SU-DHL-6 (cell line): ENCODE measurements around the gene IRF7.

ENCODE experiments used
- H2AFZ ChIP-seq: fragments of 200-600 bp; sonication (generic); 2 replicates; pipeline ENCODE4 v1.6.1; 2014; ENCODE audit warnings: low read depth, mild to moderate bottlenecking, moderate library complexity, mixed read lengths, antibody characterized with exemption, low read length; ENCODE audit not compliant: severe bottlenecking
- H3F3A ChIP-seq: fragments of 200-600 bp; shearing (Covaris generic); 2 replicates; pipeline ENCODE4 v1.6.0; 2016; ENCODE audit warnings: antibody characterized with exemption, mild to moderate bottlenecking; ENCODE audit not compliant: insufficient read depth
- H3K27ac ChIP-seq: fragments of 200-600 bp; sonication (generic); 2 replicates; pipeline ENCODE4 v1.5.1; 2016; ENCODE audit warnings: low read depth, mild to moderate bottlenecking, low read length, moderate library complexity, mixed read lengths
- H3K27me3 ChIP-seq: fragments of 200-600 bp; sonication (generic), shearing (Covaris generic); 2 replicates; pipeline ENCODE4 v1.6.0; 2014; ENCODE audit warnings: mild to moderate bottlenecking, low read length
- H3K36me3 ChIP-seq: fragments of 200-600 bp; sonication (generic); 2 replicates; pipeline ENCODE4 v1.6.1; 2014; ENCODE audit warnings: mild to moderate bottlenecking, low read length, mixed read lengths
- H3K4me2 ChIP-seq: fragments of 300-600, 200-600 bp; shearing (Covaris generic), sonication (generic); 2 replicates; pipeline ENCODE4 v1.6.0; 2014; ENCODE audit warnings: low read length, low read depth, mild to moderate bottlenecking; ENCODE audit not compliant: poor library complexity, severe bottlenecking
- H3K4me3 ChIP-seq: fragments of 200-600 bp; sonication (generic); 2 replicates; pipeline ENCODE4 v1.5.1; 2014; ENCODE audit warnings: antibody characterized with exemption, low read length, mild to moderate bottlenecking, mixed read lengths; ENCODE audit not compliant: insufficient read depth, poor library complexity, severe bottlenecking
- H3K79me2 ChIP-seq: fragments of 200-600 bp; sonication (generic); 2 replicates; pipeline ENCODE4 v1.6.1; 2014; ENCODE audit warnings: mild to moderate bottlenecking, low read length, moderate library complexity; ENCODE audit not compliant: insufficient read depth
- H3K9ac ChIP-seq: fragments of 200-600 bp; sonication (generic); 2 replicates; pipeline ENCODE4 v1.7.0; 2014; ENCODE audit warnings: mild to moderate bottlenecking, low read length
- H3K9me2 ChIP-seq: fragments of 200-600 bp; sonication (generic); replicated peaks from 2 replicates; pipeline ENCODE4 v1.6.1; 2014; ENCODE audit warnings: low read length; ENCODE audit not compliant: insufficient read depth
- H3K9me3 ChIP-seq: fragments of 200-600 bp; sonication (generic); 2 replicates; pipeline ENCODE4 v1.6.1; 2014; ENCODE audit warnings: low read length, mixed read lengths; ENCODE audit not compliant: insufficient read depth
- H4K20me1 ChIP-seq: fragments of 200-600 bp; sonication (generic); 2 replicates; pipeline ENCODE4 v1.6.1; 2014; ENCODE audit warnings: low read depth, mild to moderate bottlenecking, antibody characterized with exemption, low read length, moderate library complexity, mixed read lengths
- CTCF ChIP-seq: fragments of 200-600 bp; sonication (generic); IDR thresholded peaks from one replicate; pipeline ENCODE4 v1.5.1; 2017; ENCODE audit warnings: antibody characterized with exemption, mild to moderate bottlenecking, low read length, moderate library complexity; ENCODE audit not compliant: insufficient read depth, poor library complexity, severe bottlenecking
- EZH2phosphoT487 ChIP-seq: fragments of 200-600 bp; sonication (generic), shearing (Covaris generic); conservative IDR thresholded peaks from 2 replicates; pipeline ENCODE4 v1.6.1; 2018; ENCODE audit warnings: mild to moderate bottlenecking, antibody characterized with exemption, low read length, moderate library complexity, mixed read lengths

IRF7 gene

DNA sequence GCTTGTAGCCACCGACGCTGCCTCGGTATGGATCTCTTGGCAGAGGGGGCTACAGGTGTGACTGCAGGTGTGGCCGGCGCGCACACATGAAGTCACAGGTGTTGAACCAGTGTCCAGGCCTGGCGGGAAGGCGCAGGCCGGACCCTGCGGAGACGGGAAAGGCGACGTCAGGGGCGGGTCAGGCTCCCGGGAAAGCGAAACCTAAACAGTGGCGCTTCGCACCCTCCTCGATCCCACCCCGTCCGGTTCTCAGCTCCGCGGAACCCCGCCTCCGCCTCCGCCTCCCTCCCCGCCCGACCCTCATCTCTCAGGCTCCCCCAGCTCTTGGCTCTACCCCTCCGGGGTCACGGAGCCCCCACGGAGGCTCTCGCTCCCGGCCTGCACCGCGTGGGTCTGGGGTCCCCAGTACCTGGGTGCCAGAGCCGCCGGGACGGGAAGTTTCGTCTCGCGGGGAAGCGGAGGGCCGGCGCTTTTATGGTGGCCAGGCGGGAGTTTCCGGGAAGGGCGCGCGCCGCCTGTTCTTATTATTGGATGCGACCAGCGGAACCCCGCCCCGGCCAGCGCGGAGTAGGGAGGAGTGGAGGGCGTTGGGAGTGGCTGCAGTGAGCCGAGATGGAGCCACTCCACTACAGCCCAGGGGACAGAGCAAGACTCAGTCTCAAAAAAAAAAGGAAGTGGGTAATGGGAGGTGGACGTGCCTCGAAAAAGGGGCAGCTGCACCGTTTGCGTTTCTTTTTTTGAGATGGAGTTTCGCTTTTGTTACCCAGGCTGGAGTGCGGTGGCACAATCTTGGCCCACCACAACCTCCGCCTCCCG lies at the start of gene IRF7:
Gene IRF7 (minus strand): TSS at position 447 of the 816 bp plus-strand sequence. CDS start 586 bp downstream, outside the sequence.
- Histone ChIP-seq H2AFZ (peak within 1 kb of the TSS; percentile 72), H3K27me3 (no peaks in the 10 kb centered on the region), H3K9me2 (no peaks in the 10 kb centered on the region), H3K9ac (peak within 1 kb of the TSS; percentile 73), H3K79me2 (no peaks in the 10 kb centered on the region), H3K27ac (peak within 1 kb of the TSS; percentile 86), H3F3A (peaks cover 10% of the 10 kb centered on the region), H3K36me3 (no peaks in the 10 kb centered on the region), H3K4me2 (peak within 1 kb of the TSS; percentile 87), H3K4me3 (peak within 1 kb of the TSS; percentile 91), H3K9me3 (no peaks in the 10 kb centered on the region), H4K20me1 (no peaks in the 10 kb centered on the region; the same call in 1 of the 2 replicates)
- TF ChIP-seq EZH2phosphoT487 (no peak), CTCF (no peak)

DNA sequence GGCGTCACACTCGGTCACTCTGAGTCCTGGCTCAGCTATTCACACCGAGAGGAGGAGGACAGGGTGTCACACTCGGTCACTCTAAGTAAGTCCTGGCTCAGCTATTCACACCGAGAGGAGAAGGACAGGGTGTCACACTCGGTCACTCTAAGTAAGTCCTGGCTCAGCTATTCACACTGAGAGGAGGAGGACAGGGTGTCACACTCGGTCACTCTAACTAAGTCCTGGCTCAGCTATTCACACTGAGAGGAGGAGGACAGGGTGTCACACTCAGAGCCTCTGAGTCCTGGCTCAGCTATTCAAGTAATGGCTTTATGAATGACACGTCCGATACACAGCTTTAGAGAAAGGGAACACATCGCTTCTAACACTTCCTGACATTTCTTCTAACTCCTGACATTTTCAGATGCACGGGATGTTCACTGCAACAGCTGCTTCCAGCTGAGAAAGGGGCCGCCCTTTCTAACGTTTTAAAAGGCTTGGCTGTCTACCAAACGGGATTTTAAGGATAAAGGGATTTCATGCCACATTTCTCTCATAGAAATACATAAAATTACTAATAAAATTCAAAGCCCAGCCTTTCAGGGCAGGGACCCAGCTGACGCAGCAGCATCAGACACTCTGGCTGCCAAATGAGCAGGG lies 49.4 kb upstream of the IRF7 start:
- Histone ChIP-seq H2AFZ (no peak overlapping the region), H3K9me2 (no peaks in the 10 kb centered on the region), H3K4me2 (no peak overlapping the region), H3K9ac (no peak overlapping the region), H3K27me3 (no peaks in the 10 kb centered on the region), H3K36me3 (no peaks in the 10 kb centered on the region), H3K79me2 (no peaks in the 10 kb centered on the region), H3K9me3 (no peaks in the 10 kb centered on the region), H3K4me3 (no peak overlapping the region), H3F3A (no peaks in the 10 kb centered on the region), H3K27ac (no peak overlapping the region), H4K20me1 (no peaks in the 10 kb centered on the region)
- TF ChIP-seq CTCF = no peak
- TF ChIP-seq EZH2phosphoT487 = no peak

DNA sequence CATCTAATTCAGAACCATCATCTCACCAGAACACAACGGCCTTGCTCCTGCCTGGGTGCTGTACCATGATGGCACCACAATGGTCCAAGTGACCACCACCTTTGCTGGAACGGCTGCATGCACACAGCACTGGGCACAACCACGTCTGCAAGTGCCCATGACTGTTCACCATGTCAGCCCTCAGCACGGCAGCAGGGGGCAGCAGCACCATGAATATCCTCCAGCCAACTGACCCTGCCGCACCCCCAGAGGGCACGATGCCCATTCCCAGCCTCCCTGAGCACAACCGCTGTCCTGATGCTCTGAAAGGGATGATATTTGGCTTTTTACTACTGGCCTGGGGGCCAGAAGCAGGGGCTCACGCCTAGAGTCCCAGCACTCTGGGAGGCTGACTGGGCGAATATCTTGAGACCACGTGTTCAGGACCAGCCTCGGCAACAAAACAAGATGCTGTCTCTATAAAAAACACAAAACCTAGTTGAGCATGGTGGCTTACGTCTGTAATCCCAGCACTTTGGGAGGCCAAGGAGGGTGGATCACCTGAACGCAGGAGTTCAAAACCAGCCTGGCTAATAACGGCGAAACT lies 47.0 kb upstream of the IRF7 start:
- Histone ChIP-seq H4K20me1 (no peaks in the 10 kb centered on the region), H3K27me3 (no peaks in the 10 kb centered on the region), H3K36me3 (no peaks in the 10 kb centered on the region), H3K4me3 (no peak overlapping the region), H3K4me2 (no peak overlapping the region), H3K9ac (no peak overlapping the region), H3K79me2 (no peaks in the 10 kb centered on the region), H2AFZ (no peak overlapping the region), H3K27ac (no peak overlapping the region), H3K9me2 (no peaks in the 10 kb centered on the region), H3K9me3 (no peaks in the 10 kb centered on the region), H3F3A (no peaks in the 10 kb centered on the region)
- no peak for TF ChIP-seq EZH2phosphoT487
- TF ChIP-seq CTCF = peak; percentile 89
